ENCODE results near the gene PLA2G4D.

Gene PLA2G4D

DNA sequence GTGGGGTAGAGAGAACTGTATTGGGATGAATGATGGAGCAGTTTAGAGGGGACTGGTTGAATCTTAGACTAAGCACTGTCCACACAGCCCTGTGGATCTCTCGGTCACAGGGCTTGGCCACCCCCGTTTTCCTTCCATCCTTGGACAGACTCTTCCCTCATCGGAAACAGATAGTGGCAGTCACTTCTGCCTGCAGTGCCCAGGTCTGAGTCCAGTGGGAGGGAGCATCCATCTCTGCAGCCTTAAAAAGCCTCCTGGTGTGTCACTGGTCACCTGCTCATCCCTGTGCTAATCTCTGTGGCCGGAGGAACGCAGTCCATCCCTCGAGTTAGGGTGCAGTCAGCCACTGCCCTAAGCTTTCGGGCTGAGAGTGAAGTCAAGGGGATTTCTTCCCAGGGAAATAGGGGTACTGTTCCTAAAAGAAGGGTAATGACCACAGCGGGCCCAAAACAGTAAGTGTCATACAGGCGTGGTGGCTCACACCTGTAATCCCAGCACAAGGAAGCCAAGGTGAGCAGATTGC, 32.0 kb downstream of the PLA2G4D start:
- no peak overlapping the region for H3K4me2 ChIP-seq (ENCODE audit: low read depth, low read length)
- TF ChIP-seq EZH2 (optimal IDR thresholded peaks at IDR 0.05; ENCODE audit: low read depth, low read length) (no peak), EZH2phosphoT487 (IDR thresholded peaks at IDR 0.05; ENCODE audit: low read length) (no peak)
- TF ChIP-seq, protein P1, sequence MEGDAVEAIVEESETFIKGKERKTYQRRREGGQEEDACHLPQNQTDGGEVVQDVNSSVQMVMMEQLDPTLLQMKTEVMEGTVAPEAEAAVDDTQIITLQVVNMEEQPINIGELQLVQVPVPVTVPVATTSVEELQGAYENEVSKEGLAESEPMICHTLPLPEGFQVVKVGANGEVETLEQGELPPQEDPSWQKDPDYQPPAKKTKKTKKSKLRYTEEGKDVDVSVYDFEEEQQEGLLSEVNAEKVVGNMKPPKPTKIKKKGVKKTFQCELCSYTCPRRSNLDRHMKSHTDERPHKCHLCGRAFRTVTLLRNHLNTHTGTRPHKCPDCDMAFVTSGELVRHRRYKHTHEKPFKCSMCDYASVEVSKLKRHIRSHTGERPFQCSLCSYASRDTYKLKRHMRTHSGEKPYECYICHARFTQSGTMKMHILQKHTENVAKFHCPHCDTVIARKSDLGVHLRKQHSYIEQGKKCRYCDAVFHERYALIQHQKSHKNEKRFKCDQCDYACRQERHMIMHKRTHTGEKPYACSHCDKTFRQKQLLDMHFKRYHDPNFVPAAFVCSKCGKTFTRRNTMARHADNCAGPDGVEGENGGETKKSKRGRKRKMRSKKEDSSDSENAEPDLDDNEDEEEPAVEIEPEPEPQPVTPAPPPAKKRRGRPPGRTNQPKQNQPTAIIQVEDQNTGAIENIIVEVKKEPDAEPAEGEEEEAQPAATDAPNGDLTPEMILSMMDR (IDR thresholded peaks at IDR 0.05; ENCODE audit: low read length), result no peak

DNA sequence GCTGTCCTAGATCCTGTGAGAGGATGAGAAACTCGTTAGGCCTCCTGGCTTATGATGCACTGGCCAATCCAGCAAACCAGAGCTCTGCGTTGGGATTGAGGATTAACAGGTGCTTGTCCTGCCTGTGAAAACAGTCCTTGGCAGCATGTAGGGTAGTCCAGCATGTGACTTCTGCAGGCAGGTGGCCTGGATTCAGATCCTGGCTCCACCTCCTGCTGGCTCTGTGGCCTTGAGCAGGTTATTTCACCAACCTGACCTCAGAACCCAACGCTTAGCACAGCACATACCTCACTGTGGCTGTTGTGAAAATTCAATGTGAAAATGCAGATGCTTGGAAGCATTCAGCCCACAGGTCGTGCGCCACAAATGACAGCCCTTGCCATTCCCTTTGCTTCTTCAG, 33.6 kb downstream of the PLA2G4D start:
- TF ChIP-seq EZH2 (optimal IDR thresholded peaks at IDR 0.05; ENCODE audit: low read depth, low read length) (no peak), EZH2phosphoT487 (IDR thresholded peaks at IDR 0.05; ENCODE audit: low read length) (no peak)
- TF ChIP-seq, protein P1 (IDR thresholded peaks at IDR 0.05; ENCODE audit: low read length), result no peak
- DNase-seq, result no peak
- Histone ChIP-seq H3K79me2 (ENCODE audit: low read length) (no peaks in the 10 kb centered on the region), H3K27ac (ENCODE audit: low read length) (no peak overlapping the region), H3K4me3 (ENCODE audit: low read length) (no peak overlapping the region), H3K36me3 (replicated peaks; ENCODE audit: insufficient read depth, low read length) (no peaks in the 10 kb centered on the region), H2AFZ (ENCODE audit: low read length) (no peak overlapping the region), H3K4me2 (ENCODE audit: low read depth, low read length) (no peak overlapping the region), H3K27me3 (replicated peaks; ENCODE audit: insufficient read depth, low read length) (no peaks in the 10 kb centered on the region), H3K9me2 (replicated peaks; ENCODE audit: insufficient read depth, low read length) (no peaks in the 10 kb centered on the region), H4K20me1 (ENCODE audit: insufficient read depth, low read length) (no peaks in the 10 kb centered on the region), H3K4me1 (ENCODE audit: low read length) (no peaks in the 10 kb centered on the region), H3F3A (ENCODE audit: insufficient read depth, low read length) (no peaks in the 10 kb centered on the region), H3K9me3 (replicated peaks; ENCODE audit: insufficient read depth, low read length) (no peaks in the 10 kb centered on the region), H3K9ac (ENCODE audit: low read length) (no peak overlapping the region)

More for the DNA sequence above, 32.0 kb downstream of the PLA2G4D start:
- Histone ChIP-seq H2AFZ (ENCODE audit: low read length) (no peak overlapping the region), H3K4me1 (ENCODE audit: low read length) (peaks cover 3% of the 10 kb centered on the region; the same call in 1 of the 2 replicates), H3K9me2 (replicated peaks; ENCODE audit: insufficient read depth, low read length) (no peaks in the 10 kb centered on the region), H3K36me3 (replicated peaks; ENCODE audit: insufficient read depth, low read length) (no peaks in the 10 kb centered on the region), H4K20me1 (ENCODE audit: insufficient read depth, low read length) (no peaks in the 10 kb centered on the region), H3F3A (ENCODE audit: insufficient read depth, low read length) (no peaks in the 10 kb centered on the region), H3K9me3 (replicated peaks; ENCODE audit: insufficient read depth, low read length) (no peaks in the 10 kb centered on the region), H3K27me3 (replicated peaks; ENCODE audit: insufficient read depth, low read length) (no peaks in the 10 kb centered on the region), H3K27ac (ENCODE audit: low read length) (no peak overlapping the region), H3K9ac (ENCODE audit: low read length) (no peak overlapping the region), H3K79me2 (ENCODE audit: low read length) (no peaks in the 10 kb centered on the region), H3K4me3 (ENCODE audit: low read length) (no peak overlapping the region)
- DNase-seq, result no peak

DNA sequence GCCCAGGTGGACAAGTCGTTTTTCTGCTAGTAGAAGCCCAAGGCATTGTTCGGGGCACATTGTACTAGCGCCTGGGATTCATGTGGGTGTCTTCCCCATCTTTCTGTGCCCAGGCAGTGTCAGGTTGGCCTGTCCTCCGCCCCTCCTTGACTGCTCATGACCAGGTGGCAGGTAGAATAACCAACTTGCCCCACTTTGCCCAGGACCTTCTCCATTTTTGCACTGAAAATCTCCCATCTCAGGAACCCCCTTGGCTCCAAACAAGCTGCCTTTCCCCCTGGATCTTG, 33.9 kb downstream of the PLA2G4D start:
- Histone ChIP-seq H3K9ac (ENCODE audit: low read length) (no peak overlapping the region), H3K4me1 (ENCODE audit: low read length) (no peaks in the 10 kb centered on the region), H3K79me2 (ENCODE audit: low read length) (no peaks in the 10 kb centered on the region), H3F3A (ENCODE audit: insufficient read depth, low read length) (no peaks in the 10 kb centered on the region), H3K36me3 (replicated peaks; ENCODE audit: insufficient read depth, low read length) (no peaks in the 10 kb centered on the region), H3K27ac (ENCODE audit: low read length) (no peak overlapping the region), H4K20me1 (ENCODE audit: insufficient read depth, low read length) (no peaks in the 10 kb centered on the region), H3K9me3 (replicated peaks; ENCODE audit: insufficient read depth, low read length) (no peaks in the 10 kb centered on the region), H3K4me3 (ENCODE audit: low read length) (no peak overlapping the region), H2AFZ (ENCODE audit: low read length) (no peak overlapping the region), H3K27me3 (replicated peaks; ENCODE audit: insufficient read depth, low read length) (no peaks in the 10 kb centered on the region), H3K4me2 (ENCODE audit: low read depth, low read length) (no peak overlapping the region), H3K9me2 (replicated peaks; ENCODE audit: insufficient read depth, low read length) (no peaks in the 10 kb centered on the region)
- TF ChIP-seq, protein P1 (IDR thresholded peaks at IDR 0.05; ENCODE audit: low read length), result no peak
- no peak for TF ChIP-seq EZH2phosphoT487 (IDR thresholded peaks at IDR 0.05; ENCODE audit: low read length)
- no peak for TF ChIP-seq EZH2 (optimal IDR thresholded peaks at IDR 0.05; ENCODE audit: low read depth, low read length)
- DNase-seq, result no peak
